HUES48 (cell line): ENCODE data around the gene TXNDC15.
"Not testable (repeated sequence)": the region's sequence is repeated elsewhere in the genome, so short reads cannot be mapped to it uniquely, and the experiment has no call there.

Experiments used
- H3K27ac ChIP-seq: one replicate; pipeline ENCODE4 v1.7.0; 2013; ENCODE audit warnings: low read depth, low read length, inconsistent platforms
- H3K27me3 ChIP-seq: 2 replicates; pipeline ENCODE4 v1.6.1; 2013; ENCODE audit warnings: mild to moderate bottlenecking, low read length; ENCODE audit not compliant: control insufficient read depth, insufficient read depth
- H3K36me3 ChIP-seq: 2 replicates; pipeline ENCODE4 v1.6.1; 2013; ENCODE audit warnings: low read length; ENCODE audit not compliant: control insufficient read depth, insufficient read depth
- H3K4me1 ChIP-seq: 2 replicates; pipeline ENCODE4 v1.6.1; 2013; ENCODE audit warnings: mild to moderate bottlenecking, low read length; ENCODE audit not compliant: control insufficient read depth, insufficient read depth
- H3K4me3 ChIP-seq: 2 replicates; pipeline ENCODE4 v1.5.1; 2013; ENCODE audit warnings: mild to moderate bottlenecking, low read depth, low read length
- H3K9ac ChIP-seq: 2 replicates; pipeline ENCODE4 v1.6.1; 2013; ENCODE audit warnings: mild to moderate bottlenecking, low read depth, low read length, moderate library complexity
- H3K9me3 ChIP-seq: 2 replicates; pipeline ENCODE4 v1.6.1; 2013; ENCODE audit warnings: low read length; ENCODE audit not compliant: control insufficient read depth, insufficient read depth

Gene TXNDC15

DNA sequence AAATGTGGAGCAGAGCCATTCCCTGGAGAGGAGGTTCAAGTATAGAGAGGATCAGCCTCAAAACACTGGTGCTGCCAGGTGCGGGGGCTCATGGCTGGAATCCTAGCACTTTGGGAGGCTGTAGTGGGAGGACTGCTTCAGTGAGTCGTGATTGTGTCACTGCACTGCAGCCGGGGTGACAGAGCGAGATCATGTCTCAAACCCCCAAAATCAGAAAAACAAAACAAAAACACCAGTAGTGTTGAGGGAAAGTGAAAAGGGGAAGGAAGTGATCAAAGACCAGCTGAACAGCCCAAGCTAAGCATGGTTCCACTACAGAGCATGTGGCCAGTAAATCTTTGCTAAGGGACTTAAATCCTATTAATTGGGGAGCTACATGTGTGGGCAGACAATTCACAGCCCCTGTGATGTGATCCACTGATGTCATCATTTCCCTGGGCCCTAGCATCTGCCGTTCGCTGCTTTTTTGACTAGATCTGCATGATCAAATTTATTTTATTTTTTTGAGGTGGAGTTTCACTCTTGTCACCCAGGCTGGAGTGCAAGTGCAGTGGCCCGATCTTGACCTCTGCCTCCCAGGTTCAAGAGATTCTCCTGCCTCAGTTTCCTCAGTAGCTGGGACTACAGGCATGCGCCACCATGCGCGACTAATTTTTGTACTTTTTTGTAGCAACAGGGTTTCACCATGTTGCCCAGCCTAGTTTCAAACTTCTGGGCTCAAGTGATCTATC lies 28.1 kb downstream of the TXNDC15 start:
- Histone ChIP-seq H3K4me3 (no peak overlapping the region), H3K36me3 (peaks cover 16% of the 10 kb centered on the region), H3K9ac (no peak overlapping the region), H3K9me3 (no peaks in the 10 kb centered on the region), H3K4me1 (no peaks in the 10 kb centered on the region; the same call in 1 of the 2 replicates), H3K27ac (no peak overlapping the region), H3K27me3 (no peaks in the 10 kb centered on the region)

DNA sequence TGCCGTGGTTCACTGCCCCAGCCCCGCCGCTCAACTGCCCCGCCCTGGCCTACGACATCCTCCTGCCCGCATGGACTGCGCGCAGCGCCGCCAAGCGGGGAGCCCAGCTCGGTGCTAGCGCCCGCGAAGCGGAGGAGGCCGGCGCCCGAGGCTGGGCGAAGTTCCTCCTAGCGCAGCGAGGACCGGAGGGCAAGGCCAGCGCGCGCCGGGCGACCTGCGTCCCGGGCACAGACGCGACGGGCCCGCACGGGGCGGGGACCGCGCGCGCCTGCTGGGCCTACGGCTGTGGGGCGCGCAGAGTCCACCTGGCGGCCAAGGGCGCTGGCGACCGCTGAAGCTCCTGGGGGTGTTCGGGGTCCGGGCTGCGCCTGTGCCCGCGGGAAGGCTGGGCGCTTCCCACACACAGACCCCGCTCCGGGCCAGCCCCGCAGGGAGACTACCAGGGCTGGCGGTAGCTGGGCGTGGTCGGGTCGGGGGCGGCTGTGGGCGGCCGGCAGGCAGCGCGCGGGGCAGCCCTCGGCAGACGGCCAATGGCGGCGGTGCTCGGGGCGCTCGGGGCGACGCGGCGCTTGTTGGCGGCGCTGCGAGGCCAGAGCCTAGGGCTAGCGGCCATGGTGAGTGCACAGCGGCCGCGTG lies 30.6 kb downstream of the TXNDC15 start, which contains the start of gene PCBD2:
Gene PCBD2, plus strand, starts transcription at position 522 of the 636 bp plus-strand sequence. Its CDS starts 9 bp downstream, at position 531.
- Histone ChIP-seq H3K36me3 (peaks cover 8% of the 10 kb centered on the region), H3K27ac (peak within 1 kb of the TSS; percentile 95), H3K4me1 (no peaks in the 10 kb centered on the region; the same call in 1 of the 2 replicates), H3K9ac (peak within 1 kb of the TSS; percentile 98), H3K27me3 (no peaks in the 10 kb centered on the region), H3K9me3 (no peaks in the 10 kb centered on the region), H3K4me3 (peak within 1 kb of the TSS; percentile 100)

DNA sequence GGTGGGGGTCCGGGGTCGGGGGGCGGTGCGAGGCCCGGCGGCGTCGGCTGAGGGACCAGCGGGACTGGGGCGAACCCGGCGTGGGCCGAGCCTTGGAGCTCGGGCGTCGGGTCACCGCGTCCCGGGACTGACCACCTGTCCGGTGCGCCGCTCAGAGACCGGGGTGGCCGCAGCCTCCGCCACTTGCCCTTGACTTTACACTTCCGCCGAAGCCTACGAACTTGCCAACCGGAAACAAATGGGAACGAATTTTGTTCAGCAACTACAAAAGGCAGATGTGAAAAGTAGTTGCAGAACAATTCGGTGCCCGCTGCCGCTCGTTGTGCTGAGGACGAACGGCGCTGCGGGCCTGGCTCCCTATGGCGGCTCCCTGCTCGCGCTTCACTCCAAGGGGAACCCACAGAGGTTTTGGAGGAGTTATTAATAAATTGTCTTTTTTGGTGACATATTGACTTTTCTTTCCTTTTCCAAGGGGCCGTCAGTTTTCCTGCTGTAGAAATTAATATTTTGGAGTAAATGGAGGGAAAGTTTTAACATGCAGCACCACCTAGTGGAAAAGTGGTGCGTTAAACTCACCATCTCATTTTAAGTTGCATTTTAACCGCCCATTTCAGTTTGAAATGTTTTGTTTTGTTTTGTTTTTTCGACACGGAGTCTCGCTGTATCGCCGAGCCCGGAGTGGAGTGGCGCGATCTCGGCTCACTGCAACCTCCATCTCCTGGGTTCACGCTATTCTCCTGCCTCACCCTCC lies 31.2 kb downstream of the TXNDC15 start:
- H3K4me1 ChIP-seq, result no peaks in the 10 kb centered on the region; the same call in 1 of the 2 replicates
- peaks cover 10% of the 10 kb centered on the region for H3K36me3 ChIP-seq
- no peaks in the 10 kb centered on the region for H3K9me3 ChIP-seq
- H3K27ac ChIP-seq, result peak overlapping the region; percentile 95
- peak overlapping the region; percentile 100 for H3K4me3 ChIP-seq
- peak overlapping the region; percentile 98 for H3K9ac ChIP-seq
- H3K27me3 ChIP-seq, result no peaks in the 10 kb centered on the region

DNA sequence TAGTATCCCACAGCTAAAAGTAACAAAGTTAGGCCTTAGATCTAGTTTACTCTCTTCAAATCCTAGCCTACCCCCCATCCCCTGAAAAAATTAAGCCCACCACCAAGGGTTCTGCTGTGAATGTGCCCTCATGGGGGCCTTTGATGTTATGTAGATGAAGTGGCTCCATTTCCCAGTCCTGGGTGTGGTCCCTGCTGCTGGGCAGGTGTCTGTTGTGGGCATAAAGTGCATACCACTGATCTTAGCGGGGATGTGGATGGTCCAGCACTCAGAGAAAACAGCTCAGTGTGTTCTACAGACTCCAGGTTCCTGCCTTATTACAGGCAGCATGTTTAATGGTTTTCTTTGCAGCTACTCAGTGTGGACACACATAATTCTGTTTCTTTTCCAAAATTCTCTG lies 32.6 kb downstream of the TXNDC15 start:
- Histone ChIP-seq H3K4me3 (no peak overlapping the region), H3K27ac (no peak overlapping the region), H3K9ac (no peak overlapping the region), H3K27me3 (no peaks in the 10 kb centered on the region), H3K4me1 (no peaks in the 10 kb centered on the region; the same call in 1 of the 2 replicates), H3K9me3 (no peaks in the 10 kb centered on the region), H3K36me3 (peaks cover 24% of the 10 kb centered on the region)

DNA sequence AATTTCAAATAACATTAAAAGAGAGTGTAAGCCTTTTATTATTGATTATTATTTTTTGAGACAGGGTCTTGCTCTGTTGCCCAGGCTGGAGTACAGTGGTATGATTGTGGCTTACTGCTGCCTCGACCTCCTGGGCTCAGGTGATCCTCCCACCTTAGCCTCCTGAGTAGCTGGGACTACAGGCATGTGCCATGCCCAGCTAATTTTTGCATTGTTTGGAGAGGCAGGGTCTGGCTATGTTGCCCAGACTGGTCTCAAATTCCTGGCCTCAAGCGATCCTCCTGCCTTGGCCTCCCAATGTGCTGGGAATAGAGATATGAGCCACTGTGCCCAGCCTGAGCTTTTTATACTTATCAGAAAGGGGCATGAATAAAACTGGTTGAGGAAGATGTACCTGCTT lies 36.6 kb downstream of the TXNDC15 start:
- H3K9ac ChIP-seq, H3K27ac ChIP-seq, H3K4me3 ChIP-seq, H3K4me1 ChIP-seq, H3K9me3 ChIP-seq, H3K27me3 ChIP-seq: not testable (repeated sequence)
- H3K36me3 ChIP-seq, result peaks cover 60% of the 10 kb centered on the region

DNA sequence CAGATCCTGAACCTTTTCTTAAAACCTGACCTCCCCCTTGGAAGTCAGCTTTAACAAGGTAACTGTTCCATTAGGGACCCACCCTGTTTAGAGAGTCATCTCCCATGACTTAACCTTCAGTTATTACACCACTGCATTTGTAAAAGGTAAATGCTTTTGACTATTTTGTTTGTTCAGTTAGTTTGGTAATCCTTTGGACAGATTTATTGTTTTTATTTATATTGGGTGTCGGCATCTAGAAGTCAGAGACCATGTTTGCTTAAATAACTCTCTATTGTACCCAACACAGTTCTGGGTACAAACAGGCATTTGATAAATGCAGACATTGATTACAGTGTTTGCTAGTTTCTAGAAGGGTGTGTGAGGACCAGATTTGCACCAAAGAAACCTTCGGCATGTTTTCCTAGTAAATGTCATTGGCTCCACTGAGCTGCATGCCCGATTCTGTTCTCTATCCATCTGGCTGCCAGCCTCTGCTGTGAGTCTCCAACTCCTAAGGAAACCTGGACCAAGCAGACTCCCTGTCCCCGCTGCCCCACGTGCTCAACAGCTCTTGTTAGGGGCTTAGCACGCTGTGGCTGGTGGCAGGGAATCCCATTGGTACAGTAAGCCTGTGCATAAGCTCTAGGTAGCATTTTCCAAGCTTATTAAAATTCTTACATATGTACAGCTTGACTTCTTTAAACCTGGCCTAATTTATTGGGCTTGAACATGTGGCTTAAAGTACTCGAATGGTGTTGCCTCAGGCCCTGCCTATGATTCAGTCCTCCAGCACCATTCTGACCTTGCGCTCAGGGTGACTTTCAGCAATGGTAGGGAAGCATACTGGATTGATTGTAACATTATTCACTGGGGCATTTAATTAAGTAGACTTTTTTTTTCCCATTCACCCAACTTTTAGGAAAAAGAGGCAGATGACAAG lies 37.4 kb downstream of the TXNDC15 start:
- peaks cover 64% of the 10 kb centered on the region for H3K36me3 ChIP-seq
- H3K4me3 ChIP-seq, result no peak overlapping the region

DNA sequence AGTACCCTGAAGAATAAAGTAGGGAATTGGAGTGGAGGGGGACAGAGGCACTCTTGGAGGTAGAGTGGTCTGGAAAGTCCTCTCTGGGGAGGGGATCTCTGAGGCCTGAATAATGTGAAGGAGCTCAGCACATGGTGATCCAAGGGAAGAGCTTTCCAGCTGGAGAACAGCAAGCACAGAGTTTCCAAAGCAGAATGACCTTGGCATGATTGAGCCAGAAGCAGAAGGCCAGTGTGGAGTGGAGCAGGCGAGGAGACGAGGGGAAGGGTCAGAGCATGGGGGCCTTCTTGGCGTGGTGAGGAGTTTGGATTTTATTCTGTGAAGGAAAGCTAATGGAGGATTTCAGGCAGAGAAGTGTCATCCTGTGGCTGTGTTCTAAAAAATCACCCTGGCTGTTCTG lies 39.1 kb downstream of the TXNDC15 start:
- H3K36me3 ChIP-seq, result peaks cover 71% of the 10 kb centered on the region
- no peaks in the 10 kb centered on the region for H3K9me3 ChIP-seq
- no peaks in the 10 kb centered on the region for H3K4me1 ChIP-seq
- H3K27me3 ChIP-seq, result no peaks in the 10 kb centered on the region
- no peak overlapping the region for H3K9ac ChIP-seq
- H3K4me3 ChIP-seq, result no peak overlapping the region
- H3K27ac ChIP-seq, result no peak overlapping the region

More for the DNA sequence above, 37.4 kb downstream of the TXNDC15 start:
- Histone ChIP-seq H3K9ac (no peak overlapping the region), H3K9me3 (no peaks in the 10 kb centered on the region), H3K27ac (no peak overlapping the region), H3K4me1 (no peaks in the 10 kb centered on the region; the same call in 1 of the 2 replicates), H3K27me3 (no peaks in the 10 kb centered on the region)

DNA sequence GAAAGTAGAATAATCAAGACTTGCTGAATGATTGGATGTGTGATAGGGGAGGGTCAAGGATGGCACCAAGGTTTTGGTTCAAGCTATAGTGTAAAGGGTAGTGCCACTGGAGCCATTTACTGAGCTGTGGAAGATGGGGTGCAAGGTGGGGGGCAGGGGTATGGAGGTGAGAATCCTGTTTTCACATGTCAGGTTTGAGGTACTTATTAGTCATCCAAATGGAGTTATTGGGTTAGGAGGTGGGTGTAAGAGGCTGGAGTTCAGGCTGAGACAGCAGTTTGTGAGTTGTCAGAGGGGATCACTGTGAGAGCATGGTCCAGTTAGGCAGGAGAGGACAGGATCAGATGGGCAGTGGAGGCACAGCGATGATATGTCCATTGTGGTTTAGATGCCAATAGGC lies 39.6 kb downstream of the TXNDC15 start:
- H3K4me3 ChIP-seq, result no peak overlapping the region
- H3K27me3 ChIP-seq, result no peaks in the 10 kb centered on the region
- H3K9ac ChIP-seq, result no peak overlapping the region
- H3K9me3 ChIP-seq, result no peaks in the 10 kb centered on the region
- H3K36me3 ChIP-seq, result peaks cover 75% of the 10 kb centered on the region
- H3K4me1 ChIP-seq, result no peaks in the 10 kb centered on the region
- H3K27ac ChIP-seq, result no peak overlapping the region

DNA sequence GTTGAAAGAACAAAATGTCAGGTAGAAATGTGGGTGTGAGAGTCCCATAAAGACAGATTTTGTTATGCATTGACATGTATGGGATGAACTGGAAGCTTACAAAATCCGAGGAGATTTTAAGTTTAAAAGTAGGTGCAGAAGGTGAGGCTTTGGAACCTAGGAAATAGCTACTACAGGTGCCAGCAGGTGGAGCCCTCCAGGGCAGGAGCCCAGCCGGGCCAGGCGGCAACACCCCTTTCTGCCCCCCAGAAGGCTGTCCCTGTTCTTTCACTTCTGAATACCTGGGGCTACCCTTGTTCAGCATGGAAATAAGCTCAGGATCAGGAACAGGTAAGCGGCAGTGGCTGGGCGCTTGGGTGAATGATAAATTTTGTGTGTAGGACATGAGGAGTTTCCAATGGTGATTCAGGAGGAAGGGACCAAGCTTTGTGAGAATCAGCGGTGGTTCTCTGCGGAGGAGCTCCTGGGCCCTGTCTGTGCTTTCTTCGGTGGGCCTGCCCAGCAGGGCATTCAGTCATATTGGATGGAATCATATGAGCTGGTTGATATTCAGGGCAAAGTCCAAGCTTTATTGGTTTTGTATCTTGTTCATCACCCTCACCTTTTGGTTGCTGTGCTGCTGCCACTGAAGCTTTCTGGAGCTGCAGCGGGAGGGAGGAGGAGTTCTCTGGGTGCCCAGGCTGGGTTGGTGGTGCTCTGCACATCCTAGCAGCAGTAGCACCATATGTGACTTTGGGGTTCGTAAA lies 43.1 kb downstream of the TXNDC15 start:
- Histone ChIP-seq H3K4me3 (no peak overlapping the region), H3K9ac (no peak overlapping the region), H3K36me3 (peaks cover 69% of the 10 kb centered on the region), H3K27me3 (no peaks in the 10 kb centered on the region), H3K4me1 (no peaks in the 10 kb centered on the region), H3K9me3 (no peaks in the 10 kb centered on the region), H3K27ac (no peak overlapping the region)

DNA sequence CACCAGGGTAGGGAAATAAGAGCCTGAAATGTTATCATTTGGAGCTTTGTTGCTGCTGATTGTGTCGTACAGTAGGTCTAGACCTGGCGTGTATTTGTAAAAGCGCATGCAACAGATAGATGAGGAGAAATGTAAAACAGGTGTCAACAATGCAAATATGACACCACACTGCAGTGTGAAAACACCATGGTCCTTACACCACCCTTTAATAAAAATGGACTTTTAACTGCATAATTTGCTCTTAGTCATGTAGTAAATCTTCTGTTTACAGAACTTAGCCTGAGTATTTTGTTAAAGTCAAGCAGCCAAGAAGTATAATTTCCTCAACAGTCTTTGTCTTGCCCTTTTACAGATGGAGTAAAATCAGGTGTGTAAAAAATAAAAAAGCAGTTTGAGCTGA lies 44.7 kb downstream of the TXNDC15 start:
- H3K9me3 ChIP-seq, result no peaks in the 10 kb centered on the region
- no peak overlapping the region for H3K9ac ChIP-seq
- peaks cover 55% of the 10 kb centered on the region for H3K36me3 ChIP-seq
- H3K4me3 ChIP-seq, result no peak overlapping the region
- no peaks in the 10 kb centered on the region for H3K27me3 ChIP-seq
- H3K4me1 ChIP-seq, result no peaks in the 10 kb centered on the region
- H3K27ac ChIP-seq, result no peak overlapping the region
